RWPE1 (cell line): Measurements from ENCODE around the gene YBX1.

Source experiments
- CTCF ChIA-PET: fragments of 350-600 bp; sonication (Branson Sonifier 250); formaldehyde crosslinking; extraction: SDS; loops from one replicate; lab custom pipeline; 2021; lab: Yijun Ruan, JAX
- POLR2A ChIA-PET: fragments of 400-600 bp; formaldehyde crosslinking; extraction: SDS; loops from one replicate; lab custom pipeline; 2020; ENCODE audit warnings: antibody characterized with exemption; ENCODE audit not compliant: low non-redundant PET; lab: Yijun Ruan, JAX
- DNase-seq: peaks from one replicate; pipeline ENCODE4 v3.0.0; 2012; ENCODE audit warnings: low spot score
- H3K27ac ChIP-seq: fragments of 450-650 bp; 2 replicates; pipeline ENCODE4 v1.5.1; 2017
- CTCF ChIP-seq: fragments of 450-650 bp; conservative IDR thresholded peaks from 2 replicates; pipeline ENCODE4 v1.5.1; 2017; ENCODE audit warnings: low read depth, mild to moderate bottlenecking

Gene YBX1

GRCh38 chr1:42731585-42731984 is 49.4 kb downstream of the YBX1 start:
- ChIA-PET CTCF (interaction anchor here (0.6 kb wide), 2 partner anchors 34 to 153 kb away, joined by 3 read pairs; no protein-coding TSS in a partner anchor), POLR2A (no interaction called here)
- TF ChIP-seq CTCF, result no peak
- DNase-seq, result no peak
- no peak overlapping the region for H3K27ac ChIP-seq

- ChIA-PET CTCF (interaction anchor here (0.6 kb wide), 1 partner anchor 34 kb away, joined by 3 read pairs; no protein-coding TSS in a partner anchor), POLR2A (no interaction called here)
- no peak for TF ChIP-seq CTCF
- no peak for DNase-seq
- H3K27ac ChIP-seq, result no peak overlapping the region
Observed at GRCh38 chr1:42732126-42732680, 50.0 kb downstream of the YBX1 start.

GRCh38 chr1:42733415-42734200 is 51.4 kb downstream of the YBX1 start:
- CTCF ChIA-PET, result interaction anchor here (0.6 kb wide), 1 partner anchor 1235 kb away, joined by 3 read pairs; no protein-coding TSS in a partner anchor
- no peak for TF ChIP-seq CTCF

GRCh38 chr1:42734201-42735035 is 52.2 kb downstream of the YBX1 start:
- ChIA-PET CTCF (interaction anchor here (0.6 kb wide), 1 partner anchor 241 kb away, joined by 3 read pairs; no protein-coding TSS in a partner anchor), POLR2A (no interaction called here)
- no peak for TF ChIP-seq CTCF
- no peak for DNase-seq
- H3K27ac ChIP-seq, result no peak overlapping the region

More at GRCh38 chr1:42733415-42734200, 51.4 kb downstream of the YBX1 start:
- DNase-seq, result no peak
- POLR2A ChIA-PET, result no interaction called here
- H3K27ac ChIP-seq, result no peak overlapping the region

- no peak for DNase-seq
- ChIA-PET POLR2A (interaction anchor here (0.6 kb wide), 1 partner anchor 588 kb away, joined by 7 read pairs; no protein-coding TSS in a partner anchor), CTCF (interaction anchor here (0.6 kb wide), 2 partner anchors 31 to 240 kb away, joined by 3 to 4 read pairs; no protein-coding TSS in a partner anchor)
- H3K27ac ChIP-seq, result no peak overlapping the region
- no peak for TF ChIP-seq CTCF
Observed at GRCh38 chr1:42735056-42735455, 52.8 kb downstream of the YBX1 start.
